NCI-H2107 (cell line): ENCODE results near the gene ARL9.
"Not testable (repeated sequence)": the region's sequence is repeated elsewhere in the genome, so short reads cannot be mapped to it uniquely, and the experiment has no call there.

ENCODE experiments used
- DNase-seq: peaks from one replicate; lab custom pipeline; 2025; lab: John Stamatoyannopoulos, UW

The ARL9 gene

GRCh38 chr4:56505269-56506130 lies at the start of gene ARL9:
ARL9 (plus strand) TSS chr4:56505791; CDS start chr4:56505863, 72 bp downstream.
- peak; percentile 41 for DNase-seq

- DNase-seq = no peak
These were observed 45.5 kb upstream of the ARL9 start for GRCh38 chr4:56460085-56460484.

GRCh38 chr4:56462157-56462556 lies 43.4 kb upstream of the ARL9 start:
- no peak for DNase-seq

GRCh38 chr4:56463711-56464110 lies 41.9 kb upstream of the ARL9 start:
- no peak for DNase-seq

- DNase-seq = no peak
These were observed 41.0 kb upstream of the ARL9 start for GRCh38 chr4:56464581-56464980.

GRCh38 chr4:56465599-56466295 lies 39.8 kb upstream of the ARL9 start:
- no peak for DNase-seq

- not testable (repeated sequence) for DNase-seq
These were observed 39.3 kb upstream of the ARL9 start for GRCh38 chr4:56466296-56466761.

GRCh38 chr4:56466910-56467283 lies 38.7 kb upstream of the ARL9 start:
- no peak for DNase-seq

- peak; percentile 47 for DNase-seq
These were observed 38.1 kb upstream of the ARL9 start, which contains the start of gene SRP72 for GRCh38 chr4:56467284-56468096. SRP72 (plus strand) TSS chr4:56467617; CDS start chr4:56467636, 19 bp downstream.

- DNase-seq = no peak
These were observed 37.5 kb upstream of the ARL9 start for GRCh38 chr4:56468097-56468422.

- DNase-seq = no peak
These were observed 35.9 kb upstream of the ARL9 start for GRCh38 chr4:56469489-56470210.

GRCh38 chr4:56475917-56476316 lies 29.7 kb upstream of the ARL9 start:
- DNase-seq = no peak

- DNase-seq = no peak
These were observed 28.3 kb upstream of the ARL9 start for GRCh38 chr4:56477192-56477702.

- no peak for DNase-seq
These were observed 24.9 kb upstream of the ARL9 start for GRCh38 chr4:56480691-56481090.

GRCh38 chr4:56496241-56496640 lies 9.3 kb upstream of the ARL9 start:
- DNase-seq = no peak

GRCh38 chr4:56511098-56511497 lies 5.5 kb downstream of the ARL9 start:
- DNase-seq = no peak

- DNase-seq = no peak
These were observed 6.6 kb downstream of the ARL9 start for GRCh38 chr4:56512166-56512565.

- DNase-seq = no peak
These were observed 7.9 kb downstream of the ARL9 start for GRCh38 chr4:56513517-56513916.

- peak; percentile 17 for DNase-seq
These were observed 24.9 kb downstream of the ARL9 start for GRCh38 chr4:56530269-56531148.

- no peak for DNase-seq
These were observed 25.7 kb downstream of the ARL9 start for GRCh38 chr4:56531149-56531770.
